Subcutaneous preadipocyte (primary cell): Measurements from ENCODE around the gene MUC3A. TPM values are rescaled to one million over a fixed set of nuclear protein-coding genes. Genes with fewer than 3 reads are reported as not detected.

ENCODE experiments used
- small RNA-seq: library from RNA; depleted of rRNA; stranded (forward); fragments of <200 nt; gene quantifications from one replicate; pipeline ENCODE3, GENCODE V24; 2012
- total RNA-seq: library from RNA; depleted of rRNA; stranded (reverse); fragments of >200 nt; gene quantifications from 2 replicates; pipeline ENCODE4 v1.2.3, GENCODE V29; 2012

MUC3A gene
- total RNA-seq: not detected in 2 replicates

DNA sequence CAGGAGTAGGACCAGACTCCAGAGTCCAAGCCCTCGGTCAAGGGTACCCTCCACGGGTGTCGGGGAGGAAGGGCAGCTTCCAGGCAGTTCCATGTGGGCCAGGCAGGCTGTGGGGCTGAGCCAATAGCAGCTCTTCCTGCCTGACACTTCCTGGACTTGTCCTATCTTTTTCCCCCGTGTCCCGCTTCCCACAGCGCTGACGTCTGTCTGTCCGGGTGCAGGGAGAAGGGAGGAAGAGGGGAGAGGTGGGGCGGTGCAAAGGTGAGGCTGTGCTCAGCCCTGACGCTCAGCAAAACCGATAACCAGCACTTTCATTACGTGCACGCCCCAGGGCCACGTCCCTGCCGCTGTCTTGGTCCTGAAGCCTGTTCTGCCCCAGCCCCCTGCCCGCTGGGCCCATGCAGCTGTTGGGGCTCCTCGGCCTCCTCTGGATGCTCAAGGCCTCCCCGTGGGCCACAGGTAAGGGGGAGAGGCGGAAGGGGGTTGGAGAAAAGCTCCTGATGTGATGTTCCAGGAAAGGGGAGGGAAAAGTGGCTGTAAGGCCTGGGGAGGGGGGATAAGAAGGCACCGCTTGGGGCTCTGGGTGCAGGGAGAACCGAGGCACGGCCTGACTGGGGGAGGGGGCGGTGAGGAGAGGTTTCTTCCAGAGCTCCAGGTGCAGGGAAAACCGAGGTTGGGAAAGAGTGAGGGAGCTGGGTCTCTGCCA is at the start of gene MUC3A:
TSS of gene MUC3A (plus strand) at position 308 of the 706 bp plus-strand sequence. CDS start at position 399, 91 bp downstream.

DNA sequence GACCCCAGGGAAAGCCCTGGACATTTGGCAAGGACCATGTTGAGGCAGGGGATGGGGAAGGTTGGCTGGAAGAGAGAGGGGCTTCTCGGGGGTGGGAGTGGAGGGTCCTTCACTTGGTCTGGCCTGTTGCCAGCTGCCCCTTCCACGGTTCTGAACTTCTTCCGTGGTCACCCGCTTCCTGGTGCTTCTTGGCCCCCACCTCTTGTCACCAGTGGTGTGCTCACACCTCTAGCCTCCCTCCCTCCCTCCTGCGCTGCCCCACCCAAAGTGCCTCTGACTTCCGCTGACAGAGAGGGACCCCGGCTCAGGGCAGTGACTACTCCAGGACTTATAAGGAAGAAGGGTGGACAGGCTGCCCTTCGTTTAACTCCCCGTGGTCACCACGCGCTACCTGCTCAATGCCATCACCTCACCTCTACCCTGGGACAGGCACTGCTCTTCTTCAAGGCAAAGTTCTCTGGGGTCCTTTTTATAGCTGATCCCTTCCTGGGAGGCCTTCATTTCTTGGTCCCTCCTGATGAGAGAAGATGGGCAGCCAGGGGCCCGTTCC is 19.8 kb downstream of the MUC3A start, which contains the start of gene MUC12:
TSS of gene MUC12 (plus strand) at position 500 of the 550 bp plus-strand sequence. CDS start 58 bp downstream, outside the sequence.

Small RNA genes within 50 kb of the gene (small RNA-seq; reads per million reads assigned to genes)
- not detected for gene RN7SL549P
- gene RPS29P15: not detected

Other genes starting within 250 kb of the MUC3A start
- gene POP7, start 243.4 kb upstream of the MUC3A start, total RNA-seq: 52.2 and 52.8 TPM in 2 replicates
- not detected in 2 replicates for gene EPO, start 229.1 kb upstream of the MUC3A start, total RNA-seq
- not detected in 2 replicates for gene ZAN, start 215.9 kb upstream of the MUC3A start, total RNA-seq
- gene EPHB4, start 122.0 kb upstream of the MUC3A start, total RNA-seq: 20.1 and 28.7 TPM in 2 replicates
- gene SLC12A9, start 96.8 kb upstream of the MUC3A start, total RNA-seq: 15.1 and 16.8 TPM in 2 replicates
- gene TRIP6, start 82.1 kb upstream of the MUC3A start, total RNA-seq: 78.6 and 82.7 TPM in 2 replicates
- gene SRRT, start 74.4 kb upstream of the MUC3A start, total RNA-seq: 36.0 and 66.9 TPM in 2 replicates
- 7.7 and 9.2 TPM in 2 replicates for gene UFSP1, start 59.8 kb upstream of the MUC3A start, total RNA-seq
- gene ACHE, start 53.6 kb upstream of the MUC3A start, total RNA-seq: under 0.01 TPM in 1 of 2 replicates, not detected in the other
- gene MUC12, start 20.0 kb downstream of the MUC3A start, total RNA-seq: not detected in 2 replicates
- not detected in 2 replicates for gene MUC17, start 70.5 kb downstream of the MUC3A start, total RNA-seq
- 6.2 and 12.3 TPM in 2 replicates for gene TRIM56, start 135.9 kb downstream of the MUC3A start, total RNA-seq
- 287 and 464 TPM in 2 replicates for gene SERPINE1, start 177.6 kb downstream of the MUC3A start, total RNA-seq
- 119 and 137 TPM in 2 replicates for gene AP1S1, start 204.9 kb downstream of the MUC3A start, total RNA-seq
- gene VGF, start 216.0 kb downstream of the MUC3A start, total RNA-seq: 0.39 TPM in 1 of 2 replicates, not detected in the other
- not detected in 2 replicates for gene NAT16, start 230.8 kb downstream of the MUC3A start, total RNA-seq